ENCODE results near the gene TUBGCP5.

The TUBGCP5 gene

GRCh38 chr15:22966321-22967083 is 72.9 kb downstream of the TUBGCP5 start:
- H3K4me3 ChIP-seq (ENCODE audit: low read depth, low read length): no peak overlapping the region
- no peak for TF ChIP-seq CTCF (IDR thresholded peaks at IDR 0.05; ENCODE audit: insufficient read depth, low read depth, low read length, missing control alignments)
- no peak for DNase-seq (ENCODE audit: low read depth)

- no peak overlapping the region for H3K4me3 ChIP-seq (ENCODE audit: low read depth, low read length)
- no peak for DNase-seq (ENCODE audit: low read depth)
- TF ChIP-seq CTCF (IDR thresholded peaks at IDR 0.05; ENCODE audit: insufficient read depth, low read depth, low read length, missing control alignments): no peak
These were observed 75.7 kb downstream of the TUBGCP5 start for GRCh38 chr15:22963641-22964040.

GRCh38 chr15:22962611-22963010 is 76.8 kb downstream of the TUBGCP5 start:
- DNase-seq (ENCODE audit: low read depth): no peak
- TF ChIP-seq CTCF (IDR thresholded peaks at IDR 0.05; ENCODE audit: insufficient read depth, low read depth, low read length, missing control alignments): no peak
- H3K4me3 ChIP-seq (ENCODE audit: low read depth, low read length): no peak overlapping the region

GRCh38 chr15:22961762-22962161 is 77.6 kb downstream of the TUBGCP5 start:
- DNase-seq (ENCODE audit: low read depth): no peak
- no peak for TF ChIP-seq CTCF (IDR thresholded peaks at IDR 0.05; ENCODE audit: insufficient read depth, low read depth, low read length, missing control alignments)
- no peak overlapping the region for H3K4me3 ChIP-seq (ENCODE audit: low read depth, low read length)

- H3K4me3 ChIP-seq (ENCODE audit: low read depth, low read length): no peak overlapping the region
- no peak for DNase-seq (ENCODE audit: low read depth)
- no peak for TF ChIP-seq CTCF (IDR thresholded peaks at IDR 0.05; ENCODE audit: insufficient read depth, low read depth, low read length, missing control alignments)
These were observed 78.8 kb downstream of the TUBGCP5 start for GRCh38 chr15:22960556-22960955.

GRCh38 chr15:22960126-22960525 is 79.2 kb downstream of the TUBGCP5 start:
- H3K4me3 ChIP-seq (ENCODE audit: low read depth, low read length): no peak overlapping the region
- DNase-seq (ENCODE audit: low read depth): no peak
- no peak for TF ChIP-seq CTCF (IDR thresholded peaks at IDR 0.05; ENCODE audit: insufficient read depth, low read depth, low read length, missing control alignments)
